ENCODE measurements around the gene IGF2BP2.

The IGF2BP2 gene

GRCh38 chr3:185737740-185738680, 86.8 kb downstream of the IGF2BP2 start:
- DNase-seq = no peak

GRCh38 chr3:185737020-185737419, 87.8 kb downstream of the IGF2BP2 start:
- no peak for DNase-seq

- no peak for DNase-seq
Measured at GRCh38 chr3:185734725-185735096, 90.1 kb downstream of the IGF2BP2 start.

GRCh38 chr3:185733980-185734724, 90.7 kb downstream of the IGF2BP2 start:
- peak in 4 of 58 donors; percentile 0 to 25 (median 4) for DNase-seq

- no peak for DNase-seq
Measured at GRCh38 chr3:185732782-185733181, 92.1 kb downstream of the IGF2BP2 start.

GRCh38 chr3:185730550-185730949, 94.3 kb downstream of the IGF2BP2 start:
- DNase-seq = no peak

- no peak for DNase-seq
Measured at GRCh38 chr3:185729337-185730055, 95.3 kb downstream of the IGF2BP2 start.

GRCh38 chr3:185728630-185729336, 96.1 kb downstream of the IGF2BP2 start:
- no peak for DNase-seq

- DNase-seq = no peak
Measured at GRCh38 chr3:185727873-185728272, 97.0 kb downstream of the IGF2BP2 start.

- no peak for DNase-seq
Measured at GRCh38 chr3:185726254-185726967, 98.4 kb downstream of the IGF2BP2 start.

- no peak for DNase-seq
Measured at GRCh38 chr3:185724761-185725160, 100.1 kb downstream of the IGF2BP2 start.

GRCh38 chr3:185724251-185724650, 100.6 kb downstream of the IGF2BP2 start:
- no peak for DNase-seq

- DNase-seq = no peak
Measured at GRCh38 chr3:185722881-185723280, 102.0 kb downstream of the IGF2BP2 start.

GRCh38 chr3:185721970-185722369, 102.9 kb downstream of the IGF2BP2 start:
- no peak for DNase-seq

- no peak for DNase-seq
Measured at GRCh38 chr3:185720326-185720725, 104.5 kb downstream of the IGF2BP2 start.

- no peak for DNase-seq
Measured at GRCh38 chr3:185718736-185719593, 105.9 kb downstream of the IGF2BP2 start.

- DNase-seq = no peak
Measured at GRCh38 chr3:185717627-185718402, 107.0 kb downstream of the IGF2BP2 start.

- peak in 3 of 58 donors; percentile 1 to 4 (median 1) for DNase-seq
Measured at GRCh38 chr3:185717121-185717520, 107.7 kb downstream of the IGF2BP2 start.

All from anterior cingulate cortex (tissue), 58 donors.